Ureter (tissue), 1 donor: ENCODE measurements around the gene TUBB6. TPM values are rescaled to one million over a fixed set of nuclear protein-coding genes. Genes with fewer than 3 reads are reported as not detected.

Source experiments
- DNase-seq: peaks from one replicate; pipeline ENCODE4 v3.0.0-alpha.2; 2020; ENCODE audit warnings: low spot score
- total RNA-seq: library from RNA; stranded (reverse); gene quantifications from one replicate; pipeline ENCODE4 v1.2.4, GENCODE V29; 2023
- donor health status: DM: yes; HTN: yes; CAD: no.

Gene TUBB6
- 101 TPM for total RNA-seq

DNA sequence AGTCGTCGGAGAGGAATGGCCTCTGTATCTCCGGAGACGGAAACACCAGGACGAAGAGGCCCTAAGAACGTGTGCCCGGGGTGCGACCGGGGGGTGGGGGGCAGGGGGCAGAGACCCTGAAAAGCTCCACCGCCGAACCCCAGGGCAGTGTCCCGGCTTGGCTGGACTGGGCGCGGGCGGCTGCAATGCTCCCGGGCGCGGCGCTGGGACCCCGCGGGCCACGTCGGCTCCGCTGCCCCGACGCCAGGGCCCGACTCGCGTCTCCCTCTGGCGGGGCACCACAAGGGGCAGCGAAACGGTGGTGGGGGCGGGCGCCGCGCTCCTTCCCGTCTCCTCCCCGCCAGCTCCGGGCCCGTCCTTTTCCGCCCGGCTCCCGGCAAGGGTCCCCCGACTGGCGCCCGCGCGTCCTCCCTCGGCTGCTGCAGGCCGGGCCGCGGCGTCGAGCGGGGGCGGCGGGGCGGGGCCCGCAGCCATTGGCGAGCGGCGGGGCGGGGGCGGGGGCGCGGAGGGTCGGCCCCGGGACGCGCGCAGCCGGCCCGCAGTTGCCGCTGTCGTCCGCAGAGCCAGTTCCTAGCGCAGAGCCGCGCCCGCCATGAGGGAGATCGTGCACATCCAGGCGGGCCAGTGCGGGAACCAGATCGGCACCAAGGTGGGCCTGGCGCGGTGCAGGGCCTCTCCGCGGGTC lies at the start of gene TUBB6:
TUBB6 (plus strand) TSS at position 541 of the 685 bp plus-strand sequence; CDS start at position 593, 52 bp downstream.
- peak; percentile 75 for DNase-seq

DNA sequence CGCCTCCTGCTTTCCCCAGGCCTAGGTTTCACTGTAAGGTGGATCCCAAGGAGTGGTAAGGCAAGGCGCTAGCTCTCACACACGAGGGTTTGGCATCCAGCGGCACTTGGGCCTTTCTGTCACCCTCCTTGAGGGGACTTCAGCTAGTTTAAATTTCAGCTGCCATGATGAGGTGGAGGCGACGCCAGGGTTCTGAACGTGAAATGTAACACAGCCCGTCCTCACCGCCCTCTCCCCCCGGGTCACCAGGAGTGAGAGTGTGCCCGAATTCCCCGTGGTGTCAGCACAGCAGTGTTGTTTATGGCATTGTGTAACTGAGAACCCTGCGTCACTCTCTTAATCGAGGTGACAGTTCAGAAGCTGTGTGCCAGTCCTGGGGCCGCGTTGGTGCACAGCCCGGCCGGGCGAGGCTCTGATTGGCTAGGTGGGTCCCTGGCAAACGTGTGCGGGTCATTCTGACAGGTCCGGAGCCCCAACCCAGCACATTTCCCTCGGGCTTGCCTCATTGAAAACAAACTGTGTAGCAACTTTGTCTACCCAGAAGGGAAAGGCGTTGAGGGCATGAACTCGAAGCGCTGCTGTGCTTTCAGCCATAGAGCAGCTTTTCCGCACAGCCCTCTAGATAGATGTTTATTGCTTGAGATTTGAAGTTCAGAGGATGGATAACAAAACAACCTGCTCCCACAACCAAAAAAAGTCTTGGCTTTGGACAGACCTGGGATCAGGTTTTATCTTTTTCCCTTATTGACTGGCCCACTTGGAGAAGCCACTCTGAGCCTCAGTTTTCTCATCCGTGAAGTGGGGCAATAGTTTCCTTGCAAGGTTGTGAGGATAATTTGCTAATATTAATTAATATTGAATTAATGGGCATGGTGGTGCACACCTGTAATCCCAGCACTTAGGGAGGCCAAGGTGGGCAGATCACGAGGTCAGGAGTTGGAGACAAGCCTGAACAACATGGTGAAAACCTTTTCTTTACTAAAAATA lies 49.0 kb upstream of the TUBB6 start:
- no peak for DNase-seq

DNA sequence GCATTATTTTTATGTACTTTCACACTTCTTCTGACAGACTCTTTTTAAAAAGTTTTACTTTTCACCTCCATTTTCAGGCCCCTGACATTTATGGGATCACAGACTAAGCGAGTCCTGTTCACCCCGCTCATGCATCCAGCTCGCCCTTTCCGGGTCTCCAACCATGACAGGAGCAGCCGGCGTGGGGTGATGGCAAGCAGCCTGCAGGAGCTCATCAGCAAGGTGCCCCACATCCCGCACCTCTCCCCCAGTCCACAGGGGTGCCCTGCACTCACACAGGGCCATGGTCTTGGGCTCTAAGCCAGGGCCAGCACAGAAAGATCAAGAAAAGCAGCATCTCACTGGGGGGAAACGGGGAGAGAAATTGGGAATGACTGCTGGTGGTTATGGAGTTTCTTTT lies 45.3 kb upstream of the TUBB6 start:
- no peak for DNase-seq

DNA sequence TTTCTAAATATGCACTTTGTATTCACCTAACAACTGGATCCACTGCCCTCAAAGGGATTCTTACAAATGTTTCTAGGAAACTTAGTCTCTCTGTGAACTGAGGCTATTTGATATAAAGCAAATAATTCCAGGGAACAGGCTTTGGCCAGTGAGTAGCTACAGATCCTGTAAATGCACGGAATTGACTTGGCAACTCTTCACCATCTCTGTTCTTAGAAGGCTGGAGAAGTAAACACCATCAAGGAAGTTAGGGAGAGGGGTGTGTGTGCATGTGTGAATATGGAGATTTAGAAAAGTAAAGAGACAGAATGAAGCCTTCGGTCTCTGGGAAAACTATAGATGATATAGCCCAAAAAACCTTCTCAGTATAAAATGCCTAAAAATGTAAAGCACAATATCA lies 43.2 kb upstream of the TUBB6 start:
- no peak for DNase-seq

DNA sequence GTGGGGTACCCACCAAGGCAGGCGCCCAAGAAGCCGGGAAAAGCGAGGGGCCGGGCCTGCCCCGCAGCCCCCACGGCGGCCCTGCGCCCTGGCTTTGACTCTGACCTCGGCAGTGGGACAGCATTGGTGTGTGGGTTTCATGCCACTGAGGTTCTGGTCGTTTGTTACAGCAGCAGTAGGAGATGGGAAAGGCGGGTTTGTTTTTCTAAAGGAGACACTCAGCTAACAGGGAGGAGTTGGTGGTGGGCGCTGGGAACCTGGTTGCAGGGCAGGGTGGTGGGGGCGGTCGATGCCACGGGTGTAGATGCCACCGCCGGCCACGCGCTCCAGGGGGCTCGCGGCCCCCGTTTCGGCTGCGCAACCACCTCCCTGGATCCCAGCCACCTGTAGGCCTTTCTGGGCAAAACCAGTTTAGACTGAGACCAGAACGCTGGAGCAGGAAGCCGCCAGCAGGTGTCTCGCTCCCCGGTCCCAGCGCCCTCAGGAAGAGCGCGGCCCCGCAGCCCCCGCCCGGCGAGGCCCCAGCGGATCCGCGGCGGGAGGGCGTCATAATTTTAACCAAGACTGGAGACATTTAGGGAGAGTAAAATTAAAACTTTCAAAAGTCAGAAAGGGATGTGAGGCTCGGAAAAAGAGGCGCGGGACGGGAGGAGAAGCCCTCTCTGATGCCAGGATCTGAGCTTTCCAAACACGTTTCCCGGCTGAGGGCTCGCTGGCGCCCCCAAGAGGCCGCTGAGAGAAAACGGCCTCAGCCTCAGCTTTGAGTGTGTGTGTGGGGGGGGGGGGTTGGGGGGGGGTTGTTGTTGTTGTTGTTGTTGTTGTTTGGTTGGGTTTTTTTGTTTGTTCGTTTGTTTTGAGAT lies 36.4 kb upstream of the TUBB6 start:
- peak; percentile 81 for DNase-seq

DNA sequence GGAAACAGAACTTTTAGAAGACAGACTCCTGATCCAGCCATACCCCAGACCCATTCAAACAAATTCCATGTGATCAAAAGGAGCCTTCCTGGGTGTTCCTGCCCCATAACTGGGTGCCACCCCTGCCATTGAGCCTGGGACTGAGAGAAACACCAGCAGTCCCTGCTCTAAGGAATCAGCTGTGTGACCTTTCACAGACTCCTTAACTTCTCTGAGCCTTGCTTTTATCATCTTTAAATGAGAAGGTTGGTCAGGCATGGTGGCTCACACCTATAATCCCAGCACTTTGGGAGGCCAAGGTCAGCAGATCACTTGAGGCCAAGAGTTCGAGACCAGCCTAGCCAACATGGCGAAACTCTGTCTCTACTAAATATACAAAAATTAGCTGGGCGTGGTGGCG lies 33.2 kb upstream of the TUBB6 start:
- DNase-seq: no peak

DNA sequence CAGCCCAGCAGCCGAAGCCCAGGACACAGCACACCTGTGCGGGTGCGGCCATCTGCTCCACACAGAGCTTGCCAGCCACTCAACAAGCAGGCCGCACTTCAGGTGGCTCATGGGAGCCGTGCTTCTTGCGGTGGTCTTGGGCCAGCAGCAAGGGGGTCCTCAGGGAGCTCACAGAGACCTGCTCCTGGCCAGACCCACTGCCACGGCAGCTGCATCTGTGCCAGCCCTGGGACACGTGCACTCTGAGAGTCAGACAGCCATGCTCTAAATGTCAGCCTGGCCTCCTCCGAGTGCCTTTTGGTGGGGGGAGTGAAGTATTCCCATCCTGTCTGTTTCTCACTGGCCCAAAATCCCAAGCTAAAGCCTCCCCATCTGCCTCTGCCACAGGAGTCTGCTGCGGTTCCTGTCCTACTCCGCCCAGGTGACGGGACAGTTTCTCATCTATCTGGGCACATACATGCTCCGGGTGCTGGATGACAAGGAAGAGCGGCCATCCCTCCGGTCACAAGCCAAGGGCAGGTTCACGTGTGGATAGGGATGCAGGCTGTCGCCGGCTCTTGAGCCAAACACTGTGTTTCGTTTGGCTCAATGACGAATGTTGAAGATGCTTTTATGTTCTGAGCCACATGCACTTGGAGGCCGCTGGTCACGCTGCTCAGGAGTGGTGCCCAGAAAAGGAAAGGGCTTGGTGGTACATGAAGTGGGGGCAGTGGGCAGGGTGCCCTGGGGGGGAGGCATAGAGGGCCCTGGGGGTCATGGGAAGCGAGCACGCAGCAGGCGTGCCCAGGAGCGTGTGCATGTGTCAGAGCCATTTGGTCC lies 31.1 kb upstream of the TUBB6 start:
- DNase-seq: peak; percentile 67

DNA sequence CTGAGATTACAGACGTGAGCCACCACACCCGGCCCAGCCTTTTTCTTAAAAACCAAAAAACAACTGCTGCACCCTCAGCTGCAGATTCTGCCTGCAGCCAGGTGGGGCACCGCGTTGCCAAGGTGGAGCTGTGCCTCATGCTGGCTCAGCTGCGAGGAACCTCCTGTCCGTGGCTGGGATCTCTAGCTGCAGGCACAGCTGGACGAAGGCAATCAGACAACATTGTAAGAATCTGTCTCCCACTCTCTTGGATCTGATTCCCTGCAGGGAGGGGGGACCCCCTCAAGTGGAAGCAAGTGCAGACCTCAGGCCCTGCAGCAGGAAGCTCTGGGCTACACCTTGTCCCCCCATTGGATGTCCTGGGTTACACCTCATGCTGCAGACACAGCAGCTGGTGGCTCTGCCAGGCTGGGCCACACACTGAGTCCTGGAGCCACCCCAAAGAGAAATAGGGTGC lies 29.8 kb upstream of the TUBB6 start:
- no peak for DNase-seq

DNA sequence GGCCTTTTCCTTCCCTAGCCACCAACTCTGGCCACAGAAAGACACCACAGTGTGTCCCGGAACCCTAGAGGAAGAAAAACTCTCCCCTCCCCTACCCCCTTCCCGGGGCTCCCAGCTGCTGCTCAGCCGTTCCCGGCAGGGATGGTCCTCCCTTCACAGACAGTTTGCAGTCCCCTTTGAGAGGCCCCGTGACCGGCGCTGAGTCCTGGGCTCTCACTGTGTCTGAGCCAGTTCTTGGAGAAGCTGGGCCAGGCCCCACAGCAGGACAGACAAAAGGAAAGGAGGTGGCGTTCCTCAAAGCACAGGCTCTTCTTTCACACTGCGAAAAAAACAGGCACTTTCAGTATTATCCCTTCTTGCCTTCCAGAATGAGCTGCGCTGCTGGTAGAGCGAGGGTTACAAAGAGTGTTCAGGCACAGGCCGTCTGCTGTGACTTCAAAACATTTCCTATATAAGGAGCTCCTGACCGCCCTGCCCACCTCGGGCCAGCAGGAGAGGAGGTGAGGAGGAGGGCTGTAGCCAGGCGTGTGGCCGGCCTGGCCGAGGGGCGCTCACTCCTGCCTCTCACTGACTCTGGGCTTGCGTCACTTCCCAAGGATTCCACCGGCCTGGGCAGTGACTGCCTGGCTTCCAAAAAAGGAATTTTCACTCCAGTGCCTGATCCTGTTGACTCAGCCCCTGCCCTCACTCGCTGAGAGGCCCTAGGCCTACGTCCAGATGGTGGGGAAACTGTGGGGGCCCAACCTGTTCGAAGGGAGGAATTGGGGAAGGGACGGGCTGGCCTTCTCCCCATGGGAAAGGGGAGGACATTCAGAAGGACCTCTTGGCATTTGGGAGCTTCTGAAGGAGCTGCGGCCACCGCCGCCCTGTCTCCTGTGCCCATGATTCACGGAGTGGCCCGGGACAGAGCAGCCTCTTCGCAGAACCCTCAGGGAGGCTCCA lies 29.0 kb upstream of the TUBB6 start:
- DNase-seq: peak; percentile 86

DNA sequence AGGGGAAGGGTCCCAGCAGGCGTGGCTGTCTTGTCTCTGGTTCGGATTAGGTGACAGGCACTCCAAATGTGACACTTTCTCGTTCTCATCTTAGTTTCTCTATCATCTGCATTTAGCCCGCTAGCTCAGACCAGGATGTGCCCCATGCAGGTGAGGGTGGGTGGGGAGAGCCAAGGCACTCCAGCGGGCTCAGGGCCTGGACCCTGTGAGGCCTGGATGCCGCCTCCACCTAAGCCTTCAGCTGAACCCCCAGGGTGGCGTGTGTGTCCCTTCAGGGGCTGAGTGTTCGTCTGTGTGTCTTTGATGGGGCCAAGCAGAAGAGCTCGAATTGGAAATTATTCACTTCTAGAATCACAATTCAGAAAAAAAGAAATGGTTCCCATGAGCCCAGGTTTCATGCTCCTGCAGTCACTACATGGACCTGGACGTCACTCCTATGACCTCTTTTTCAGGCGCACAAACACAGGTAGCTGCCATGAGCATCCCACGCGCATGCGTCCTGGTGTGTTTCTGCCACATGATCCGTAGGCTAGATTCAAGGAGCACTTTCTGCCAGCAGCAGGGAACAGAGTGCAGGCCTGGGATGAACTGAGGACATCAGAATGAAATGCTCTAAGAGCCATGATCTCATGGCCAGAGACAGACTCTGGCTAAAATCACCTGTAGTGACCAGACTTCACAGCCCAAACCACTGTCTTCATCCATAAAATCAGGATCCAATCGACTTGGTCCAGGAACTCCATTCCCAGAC lies 28.1 kb upstream of the TUBB6 start:
- DNase-seq: no peak

DNA sequence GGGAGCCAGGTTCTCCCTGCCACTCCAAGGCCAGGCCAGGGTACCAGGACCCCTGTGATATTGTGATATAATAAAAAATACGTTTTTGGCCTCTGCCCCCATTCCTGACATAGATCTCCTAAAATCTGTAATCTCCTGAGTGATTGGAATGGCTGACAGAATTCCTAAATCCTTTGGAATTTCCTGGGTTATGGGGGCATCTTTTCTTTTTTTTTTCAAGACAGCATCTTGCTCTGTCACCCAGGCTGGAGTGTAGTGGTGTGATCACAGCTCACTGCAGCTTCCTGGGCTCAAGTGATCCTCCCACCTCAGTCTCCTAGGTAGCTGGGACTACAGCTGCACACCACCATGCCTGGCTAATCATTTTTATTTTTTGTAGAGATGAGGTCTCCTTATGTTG lies 26.2 kb upstream of the TUBB6 start:
- no peak for DNase-seq

DNA sequence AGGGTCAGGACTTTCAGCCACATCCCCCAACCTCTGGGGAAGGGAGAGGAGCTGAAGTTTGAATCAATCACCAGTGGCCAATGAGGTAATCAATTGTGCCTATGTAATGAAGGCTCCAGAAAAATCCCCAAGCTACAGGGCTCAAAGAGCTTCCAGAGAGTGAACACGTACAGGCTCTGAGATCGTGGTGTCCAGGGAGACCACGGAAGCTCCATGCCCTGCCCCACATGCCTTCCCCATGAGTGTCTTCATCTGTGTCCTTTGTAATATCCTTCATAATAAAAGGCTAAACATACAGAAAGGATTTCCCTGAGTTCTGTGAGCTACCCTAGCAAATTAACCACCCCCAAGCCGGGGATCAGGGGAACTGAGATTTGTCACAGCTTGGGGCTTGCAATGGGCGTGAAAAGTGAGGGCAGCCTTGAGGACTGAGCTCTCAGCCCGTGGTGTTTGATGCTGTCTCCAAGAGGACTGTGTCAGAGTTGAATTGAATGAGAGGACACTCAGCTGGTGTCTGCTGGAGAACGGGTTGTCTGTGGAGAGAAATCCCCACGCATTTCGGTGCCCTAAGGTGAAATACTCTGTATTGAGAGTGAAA lies 25.5 kb upstream of the TUBB6 start:
- no peak for DNase-seq

DNA sequence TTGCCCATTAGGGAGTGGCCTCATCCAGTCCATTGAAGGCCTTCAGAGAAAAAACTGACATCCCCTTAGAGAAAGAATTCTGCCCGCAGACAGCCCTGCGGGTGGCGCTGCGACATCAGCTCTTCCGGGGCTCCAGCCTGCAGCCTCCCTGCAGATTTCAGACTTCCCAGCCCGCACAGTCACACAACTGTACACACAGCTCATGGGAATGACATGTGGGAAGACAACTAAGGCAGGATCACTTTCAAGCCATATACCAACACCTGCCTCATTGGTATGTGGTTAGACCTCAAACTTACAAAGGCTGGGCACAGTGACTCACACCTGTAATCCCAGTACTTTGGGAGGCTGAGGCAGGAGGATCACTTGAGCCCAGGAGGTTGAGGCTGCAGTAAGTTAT lies 24.8 kb upstream of the TUBB6 start:
- no peak for DNase-seq

DNA sequence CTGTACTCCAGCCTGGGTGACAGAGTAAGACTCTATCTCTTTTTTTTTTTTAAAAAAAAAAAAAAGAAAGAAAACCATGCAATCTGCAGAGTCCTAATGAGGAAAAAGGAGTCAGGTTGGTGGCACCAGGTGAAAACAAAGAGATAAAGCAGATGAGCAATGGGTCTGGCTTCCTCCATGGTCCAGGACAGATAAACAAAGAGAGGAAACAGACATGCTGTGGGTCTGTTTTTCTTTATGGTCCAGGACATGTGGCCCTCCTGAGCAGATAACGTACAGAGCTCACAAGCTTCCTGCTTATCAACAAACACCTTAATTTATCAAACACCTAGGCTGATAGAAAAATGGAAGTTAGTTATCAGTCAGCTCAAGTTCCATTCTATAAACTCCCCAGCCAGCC lies 24.4 kb upstream of the TUBB6 start:
- no peak for DNase-seq

DNA sequence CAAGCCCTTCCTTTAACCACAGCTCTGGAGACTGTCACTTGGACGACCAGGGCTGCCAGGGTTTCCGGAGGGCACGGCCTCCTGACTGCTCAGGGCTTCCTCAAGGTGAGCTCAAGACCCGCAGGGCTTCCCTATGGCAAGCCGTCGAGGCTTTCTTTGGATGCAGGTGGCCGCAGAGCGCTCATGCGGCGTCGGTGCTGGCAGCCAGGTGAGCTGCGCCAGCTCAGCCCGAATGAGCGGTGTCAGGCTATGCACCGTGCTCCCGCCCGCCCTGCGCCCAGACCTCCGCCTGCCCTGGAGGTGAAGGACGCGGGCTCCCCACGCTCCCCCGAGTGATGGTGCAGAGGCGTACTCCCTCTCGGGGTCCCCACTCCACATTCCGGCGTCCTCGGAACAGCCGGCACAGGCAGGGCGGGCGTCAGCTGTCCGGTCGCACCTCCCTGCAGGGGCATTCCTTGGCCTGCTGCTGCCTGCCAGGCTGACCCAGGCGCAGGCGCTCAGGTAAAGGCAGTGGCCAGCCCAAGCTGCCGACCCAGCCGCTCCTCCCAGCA lies 20.8 kb upstream of the TUBB6 start:
- no peak for DNase-seq

DNA sequence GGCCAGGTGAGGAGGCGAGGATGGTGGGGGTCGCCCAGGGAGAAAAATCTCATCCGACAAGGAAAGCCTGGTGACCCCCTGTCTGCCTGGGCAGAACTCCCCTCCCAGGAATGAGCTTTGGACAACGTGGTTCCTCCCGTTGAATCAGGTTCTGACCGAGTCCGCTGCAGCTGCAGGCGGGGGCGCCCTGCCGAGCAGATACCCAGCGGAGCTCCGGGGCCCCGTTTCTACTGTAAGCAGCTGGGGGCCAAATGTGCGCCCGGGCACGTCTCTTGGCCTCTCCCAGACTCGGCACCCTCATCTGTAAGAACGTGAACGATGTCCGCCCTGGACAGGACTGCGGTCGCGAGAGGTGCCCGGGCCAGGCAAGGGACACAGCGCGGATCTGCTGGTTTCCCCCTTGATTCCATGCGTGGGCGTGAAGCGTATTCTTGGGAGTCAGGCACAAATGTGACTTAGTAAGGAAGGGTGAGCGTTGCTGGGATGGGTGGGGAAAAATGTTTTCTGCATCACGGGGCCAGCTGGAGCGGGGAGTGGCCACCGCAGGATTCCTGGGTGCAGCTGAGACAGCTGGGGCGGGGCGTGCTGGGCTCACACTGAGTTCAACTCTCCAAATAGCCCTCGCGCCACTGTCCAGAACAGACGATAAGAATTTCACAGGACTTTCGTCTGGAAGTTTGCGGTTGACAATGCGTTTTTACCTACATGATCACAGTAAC lies 20.2 kb upstream of the TUBB6 start:
- DNase-seq: peak; percentile 92

DNA sequence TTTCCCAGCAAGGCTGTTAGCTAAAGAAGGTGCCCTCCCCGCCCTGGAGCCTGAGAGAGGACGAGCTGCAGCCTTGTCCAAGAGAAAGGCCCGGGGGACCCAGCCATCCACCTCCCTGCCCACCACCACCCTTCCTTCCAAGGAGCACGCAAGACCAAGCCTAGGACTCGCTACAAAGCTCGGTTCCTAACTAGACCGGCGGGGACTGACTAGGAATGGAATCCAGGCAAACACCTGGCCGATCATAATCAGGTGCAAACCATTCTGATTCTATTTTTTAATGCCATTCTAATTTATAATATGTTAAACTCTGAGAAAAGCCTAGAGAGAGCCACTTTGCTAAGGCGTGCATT lies 19.7 kb upstream of the TUBB6 start:
- DNase-seq: no peak

DNA sequence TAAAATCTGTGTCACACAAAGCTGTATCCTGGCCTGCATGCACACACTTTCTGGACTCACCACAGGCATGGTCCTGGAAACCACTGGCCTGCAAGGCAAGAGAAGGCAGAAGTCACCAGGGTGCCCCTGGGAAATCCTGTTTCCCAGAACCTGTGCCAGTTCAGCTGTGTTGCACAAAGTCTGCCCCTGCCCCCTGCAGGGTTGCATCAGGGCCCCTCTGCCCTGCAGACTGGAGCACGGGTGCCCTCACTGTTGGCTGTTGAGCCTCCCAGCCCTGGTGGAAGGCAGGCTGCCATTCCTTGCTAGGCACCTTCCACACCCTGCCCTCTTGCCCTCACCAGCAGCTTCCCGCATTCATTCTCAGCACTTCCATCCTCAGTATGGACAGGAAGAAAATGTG lies 18.0 kb upstream of the TUBB6 start:
- DNase-seq: no peak
